GM23248 (cell line): ENCODE data around the gene SGCA. TPM values are rescaled to one million over a fixed set of nuclear protein-coding genes. Genes with fewer than 3 reads are reported as not detected.
A peak's percentile ranks its signal among the peaks of the same experiment; 100 is the strongest.

ENCODE experiments used
- DNase-seq: peaks from one replicate; pipeline ENCODE4 v3.0.0-alpha.2; 2015
- H2AFZ ChIP-seq: fragments of 200-600 bp; sonication (generic); 2 replicates; pipeline ENCODE4 v1.6.1; 2016; ENCODE audit warnings: antibody characterized with exemption
- H3F3A ChIP-seq: fragments of 200-600 bp; sonication (generic); 2 replicates; pipeline ENCODE4 v1.6.1; 2016; ENCODE audit warnings: mild to moderate bottlenecking, antibody characterized with exemption, mixed run types; ENCODE audit not compliant: insufficient read depth
- H3K27ac ChIP-seq: fragments of 200-600 bp; sonication (generic); 2 replicates; pipeline ENCODE4 v1.5.1; 2016; ENCODE audit warnings: mild to moderate bottlenecking
- H3K27me3 ChIP-seq: fragments of 200-600 bp; sonication (generic); replicated peaks from 2 replicates; pipeline ENCODE4 v1.6.1; 2016; ENCODE audit warnings: mild to moderate bottlenecking; ENCODE audit not compliant: insufficient read depth
- H3K36me3 ChIP-seq: fragments of 200-600 bp; sonication (generic); 2 replicates; pipeline ENCODE4 v1.6.1; 2016; ENCODE audit warnings: low read depth, mild to moderate bottlenecking
- H3K4me1 ChIP-seq: fragments of 200-600 bp; sonication (generic); 2 replicates; pipeline ENCODE4 v1.6.1; 2016; ENCODE audit warnings: mild to moderate bottlenecking; ENCODE audit not compliant: insufficient read depth
- H3K4me2 ChIP-seq: fragments of 200-600 bp; sonication (generic); one replicate; pipeline ENCODE4 v1.6.1; 2016; ENCODE audit warnings: mild to moderate bottlenecking; ENCODE audit not compliant: unreplicated experiment
- H3K4me3 ChIP-seq: fragments of 200-600 bp; sonication (generic); 2 replicates; pipeline ENCODE4 v1.5.1; 2016; ENCODE audit warnings: mild to moderate bottlenecking
- H3K79me2 ChIP-seq: fragments of 200-600 bp; sonication (generic); 2 replicates; pipeline ENCODE4 v1.6.1; 2016; ENCODE audit warnings: mild to moderate bottlenecking; ENCODE audit not compliant: insufficient read depth
- H3K9ac ChIP-seq: fragments of 200-600 bp; sonication (generic); 2 replicates; pipeline ENCODE4 v1.6.1; 2016; ENCODE audit warnings: mild to moderate bottlenecking
- H3K9me2 ChIP-seq: fragments of 200-600 bp; sonication (generic); 2 replicates; pipeline ENCODE4 v1.6.1; 2016; ENCODE audit warnings: mixed run types, mild to moderate bottlenecking, moderate library complexity; ENCODE audit not compliant: insufficient read depth
- H3K9me3 ChIP-seq: fragments of 200-600 bp; sonication (generic); one replicate; pipeline ENCODE4 v1.6.1; 2017; ENCODE audit warnings: low read depth
- H4K20me1 ChIP-seq: fragments of 200-600 bp; sonication (generic); 2 replicates; pipeline ENCODE4 v1.6.0; 2016; ENCODE audit not compliant: insufficient read depth
- EZH2 ChIP-seq: fragments of 200-600 bp; sonication (generic); IDR thresholded peaks from 2 replicates; pipeline ENCODE4 v1.6.1; 2018; ENCODE audit warnings: antibody characterized with exemption, mild to moderate bottlenecking; ENCODE audit not compliant: insufficient read depth, poor library complexity, severe bottlenecking
- EZH2phosphoT487 ChIP-seq: fragments of 200-600 bp; sonication (generic); IDR thresholded peaks from 2 replicates; pipeline ENCODE4 v1.6.1; 2018; ENCODE audit warnings: antibody characterized with exemption, moderate library complexity, mild to moderate bottlenecking, low read depth; ENCODE audit not compliant: insufficient read depth
- WGBS, 2 experiments: methylation state at CpG; one replicate each; pipeline ENCODE4 v1.1.6; 2015 to 2017; ENCODE audit warnings: low lambda C conversion rate in 2 of 2, low coverage in 1 of 2; ENCODE audit errors: missing lambda C conversion rate in 2 of 2; 5-methylcytosine and 5-hydroxymethylcytosine counted together
- in situ Hi-C: fragments of 300-500 bp; cut with MboI; formaldehyde crosslinking; loops from 2 replicates; pipeline ENCODE4 v1.15.0; 2020
- polyA plus RNA-seq: library from polyadenylated mRNA; unstranded; fragments of >200 nt; fragmentation: Nextera tagmentation; extraction: Ambion mirVana; gene quantifications from 2 replicates; pipeline ENCODE4 v1.2.1, GENCODE V29; 2016
- total RNA-seq: library from RNA; depleted of rRNA; stranded (reverse); fragments of >200 nt; shearing (Covaris generic); gene quantifications from 2 replicates; pipeline ENCODE4 v1.2.3, GENCODE V29; 2014

The SGCA gene
- total and polyA plus RNA-seq, 2 experiments from 2014 or later: 1.8 TPM; not detected in 1

GRCh38 chr17:50146230-50146926 is 19.4 kb upstream of the SGCA start:
- peaks cover 7% of the 10 kb centered on the region; the same call in 1 of the 2 replicates for H3K36me3 ChIP-seq
- peaks cover 4% of the 10 kb centered on the region; the same call in 1 of the 2 replicates for H4K20me1 ChIP-seq
- 49 to 58% methylated on average over 10 of the region's 10 CpGs for WGBS, 2 experiments
- peaks cover 27% of the 10 kb centered on the region for H3K4me1 ChIP-seq
- H3K27ac ChIP-seq: peak overlapping the region; percentile 8; the same call in 1 of the 2 replicates
- TF ChIP-seq EZH2phosphoT487 (no peak), EZH2 (no peak)
- no peak overlapping the region for H2AFZ ChIP-seq
- H3K9me2 ChIP-seq: no peaks in the 10 kb centered on the region
- no peaks in the 10 kb centered on the region for H3F3A ChIP-seq
- H3K4me2 ChIP-seq: peak overlapping the region; percentile 81
- in situ Hi-C loops: no loop called here
- DNase-seq: no peak
- H3K9me3 ChIP-seq: no peaks in the 10 kb centered on the region
- peaks cover 90% of the 10 kb centered on the region for H3K79me2 ChIP-seq
- no peaks in the 10 kb centered on the region for H3K27me3 ChIP-seq
- H3K9ac ChIP-seq: peak overlapping the region; percentile 98
- H3K4me3 ChIP-seq: peak overlapping the region; percentile 83

- Histone ChIP-seq H3K9me3 (no peaks in the 10 kb centered on the region), H3K4me2 (peak overlapping the region; percentile 81), H2AFZ (no peak overlapping the region), H3K79me2 (peaks cover 84% of the 10 kb centered on the region), H3K27me3 (no peaks in the 10 kb centered on the region), H3K4me3 (peak overlapping the region; percentile 83), H3K9ac (peak overlapping the region; percentile 98), H3K36me3 (peaks cover 7% of the 10 kb centered on the region; the same call in 1 of the 2 replicates), H3K27ac (peak overlapping the region; percentile 76), H3K4me1 (peaks cover 27% of the 10 kb centered on the region), H3K9me2 (no peaks in the 10 kb centered on the region), H3F3A (no peaks in the 10 kb centered on the region), H4K20me1 (peaks cover 4% of the 10 kb centered on the region; the same call in 1 of the 2 replicates)
- in situ Hi-C loops: no loop called here
- 14 to 16% methylated on average over 15 of the region's 15 CpGs for WGBS, 2 experiments
- DNase-seq: peak; percentile 61
- TF ChIP-seq EZH2 (no peak), EZH2phosphoT487 (no peak)
Observed at GRCh38 chr17:50146927-50147665, 18.7 kb upstream of the SGCA start.

- Histone ChIP-seq H3K4me2 (peak overlapping the region; percentile 81), H3K36me3 (peaks cover 7% of the 10 kb centered on the region; the same call in 1 of the 2 replicates), H3K9me2 (no peaks in the 10 kb centered on the region), H3K4me3 (peak overlapping the region; percentile 83), H3K27me3 (no peaks in the 10 kb centered on the region), H3K9ac (peak overlapping the region; percentile 98), H3K9me3 (no peaks in the 10 kb centered on the region), H3F3A (no peaks in the 10 kb centered on the region), H3K79me2 (peaks cover 77% of the 10 kb centered on the region), H2AFZ (no peak overlapping the region), H4K20me1 (peaks cover 4% of the 10 kb centered on the region; the same call in 1 of the 2 replicates), H3K4me1 (peaks cover 34% of the 10 kb centered on the region), H3K27ac (peak overlapping the region; percentile 76)
- DNase-seq: peak; percentile 66
- in situ Hi-C loops: no loop called here
- WGBS, 2 experiments: 3 to 13% methylated on average over 5 of the region's 5 CpGs
- TF ChIP-seq EZH2 (no peak), EZH2phosphoT487 (no peak)
Observed at GRCh38 chr17:50147841-50148225, 18.0 kb upstream of the SGCA start.

GRCh38 chr17:50148226-50149090 is 17.3 kb upstream of the SGCA start:
- peaks cover 72% of the 10 kb centered on the region for H3K79me2 ChIP-seq
- peak overlapping the region; percentile 83 for H3K4me3 ChIP-seq
- H3K4me2 ChIP-seq: peak overlapping the region; percentile 81
- H3K36me3 ChIP-seq: peaks cover 6% of the 10 kb centered on the region; the same call in 1 of the 2 replicates
- 0 to 1% methylated on average over 10 to 21 of the region's 25 CpGs for WGBS, 2 experiments
- no peaks in the 10 kb centered on the region for H3K9me2 ChIP-seq
- H3K9ac ChIP-seq: peak overlapping the region; percentile 98
- no peaks in the 10 kb centered on the region for H3K27me3 ChIP-seq
- peaks cover 34% of the 10 kb centered on the region for H3K4me1 ChIP-seq
- peaks cover 4% of the 10 kb centered on the region; the same call in 1 of the 2 replicates for H4K20me1 ChIP-seq
- H3K9me3 ChIP-seq: no peaks in the 10 kb centered on the region
- peak; percentile 70 for DNase-seq
- TF ChIP-seq EZH2 (no peak), EZH2phosphoT487 (no peak)
- H2AFZ ChIP-seq: no peak overlapping the region
- peaks cover 5% of the 10 kb centered on the region; the same call in 1 of the 2 replicates for H3F3A ChIP-seq
- in situ Hi-C loops: no loop called here
- H3K27ac ChIP-seq: peak overlapping the region; percentile 76
